ENCODE results near the gene NXPE3.

Gene NXPE3

DNA sequence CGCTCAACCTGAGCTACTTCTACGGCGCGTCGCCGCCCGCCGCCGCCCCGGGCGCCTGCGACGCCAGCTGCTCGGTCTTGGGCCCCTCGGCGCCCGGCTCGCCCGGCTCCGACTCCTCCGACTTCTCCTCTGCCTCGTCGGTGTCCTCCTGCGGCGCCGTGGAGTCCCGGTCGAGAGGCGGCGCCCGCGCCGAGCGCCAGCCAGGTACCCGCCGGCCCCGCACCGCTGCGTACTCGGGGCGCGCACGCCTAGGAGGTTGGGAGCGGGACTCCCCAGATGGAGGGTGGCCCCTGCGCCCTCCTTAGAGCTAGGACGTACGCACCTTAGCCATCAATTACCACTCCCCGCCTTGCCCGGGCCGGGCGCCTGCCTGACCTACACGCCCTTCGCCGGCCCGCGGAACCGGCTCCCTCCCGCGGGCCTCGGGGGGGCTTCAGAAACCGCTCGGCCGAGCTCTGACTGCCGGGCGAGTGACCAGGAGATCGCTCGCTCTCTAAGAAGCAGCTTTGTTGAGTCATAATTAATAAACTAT is 70.8 kb downstream of the NXPE3 start (continued):
- TF ChIP-seq, protein P1, sequence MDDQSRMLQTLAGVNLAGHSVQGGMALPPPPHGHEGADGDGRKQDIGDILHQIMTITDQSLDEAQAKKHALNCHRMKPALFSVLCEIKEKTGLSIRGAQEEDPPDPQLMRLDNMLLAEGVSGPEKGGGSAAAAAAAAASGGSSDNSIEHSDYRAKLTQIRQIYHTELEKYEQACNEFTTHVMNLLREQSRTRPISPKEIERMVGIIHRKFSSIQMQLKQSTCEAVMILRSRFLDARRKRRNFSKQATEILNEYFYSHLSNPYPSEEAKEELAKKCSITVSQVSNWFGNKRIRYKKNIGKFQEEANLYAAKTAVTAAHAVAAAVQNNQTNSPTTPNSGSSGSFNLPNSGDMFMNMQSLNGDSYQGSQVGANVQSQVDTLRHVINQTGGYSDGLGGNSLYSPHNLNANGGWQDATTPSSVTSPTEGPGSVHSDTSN (CRISPR knock-in tag; IDR thresholded peaks at IDR 0.05) = 0 out of 2 replicates have a peak, but pooled peaks have one; percentile 2
- TF ChIP-seq ZFP37 (tag by site-specific recombination; IDR thresholded peaks at IDR 0.05) = 0 out of 2 replicates have a peak, but pooled peaks have one; percentile 34
- TF ChIP-seq GLIS1 (tag by site-specific recombination; IDR thresholded peaks at IDR 0.05) = peak; percentile 6; the same call in 1 of the 2 replicates
- TF ChIP-seq, protein P2, sequence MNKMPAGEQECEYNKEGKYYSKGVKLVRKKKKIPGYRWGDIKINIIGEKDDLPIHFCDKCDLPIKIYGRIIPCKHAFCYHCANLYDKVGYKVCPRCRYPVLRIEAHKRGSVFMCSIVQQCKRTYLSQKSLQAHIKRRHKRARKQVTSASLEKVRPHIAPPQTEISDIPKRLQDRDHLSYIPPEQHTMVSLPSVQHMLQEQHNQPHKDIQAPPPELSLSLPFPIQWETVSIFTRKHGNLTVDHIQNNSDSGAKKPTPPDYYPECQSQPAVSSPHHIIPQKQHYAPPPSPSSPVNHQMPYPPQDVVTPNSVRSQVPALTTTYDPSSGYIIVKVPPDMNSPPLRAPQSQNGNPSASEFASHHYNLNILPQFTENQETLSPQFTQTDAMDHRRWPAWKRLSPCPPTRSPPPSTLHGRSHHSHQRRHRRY (tag by site-specific recombination; IDR thresholded peaks at IDR 0.05) = no peak
- TF ChIP-seq SALL2 (tag by site-specific recombination; IDR thresholded peaks at IDR 0.05; ENCODE audit: borderline replicate concordance) = no peak
- TF ChIP-seq, protein P3, sequence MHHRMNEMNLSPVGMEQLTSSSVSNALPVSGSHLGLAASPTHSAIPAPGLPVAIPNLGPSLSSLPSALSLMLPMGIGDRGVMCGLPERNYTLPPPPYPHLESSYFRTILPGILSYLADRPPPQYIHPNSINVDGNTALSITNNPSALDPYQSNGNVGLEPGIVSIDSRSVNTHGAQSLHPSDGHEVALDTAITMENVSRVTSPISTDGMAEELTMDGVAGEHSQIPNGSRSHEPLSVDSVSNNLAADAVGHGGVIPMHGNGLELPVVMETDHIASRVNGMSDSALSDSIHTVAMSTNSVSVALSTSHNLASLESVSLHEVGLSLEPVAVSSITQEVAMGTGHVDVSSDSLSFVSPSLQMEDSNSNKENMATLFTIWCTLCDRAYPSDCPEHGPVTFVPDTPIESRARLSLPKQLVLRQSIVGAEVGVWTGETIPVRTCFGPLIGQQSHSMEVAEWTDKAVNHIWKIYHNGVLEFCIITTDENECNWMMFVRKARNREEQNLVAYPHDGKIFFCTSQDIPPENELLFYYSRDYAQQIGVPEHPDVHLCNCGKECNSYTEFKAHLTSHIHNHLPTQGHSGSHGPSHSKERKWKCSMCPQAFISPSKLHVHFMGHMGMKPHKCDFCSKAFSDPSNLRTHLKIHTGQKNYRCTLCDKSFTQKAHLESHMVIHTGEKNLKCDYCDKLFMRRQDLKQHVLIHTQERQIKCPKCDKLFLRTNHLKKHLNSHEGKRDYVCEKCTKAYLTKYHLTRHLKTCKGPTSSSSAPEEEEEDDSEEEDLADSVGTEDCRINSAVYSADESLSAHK (tag by site-specific recombination; IDR thresholded peaks at IDR 0.05) = peak; percentile 74
- no peak for TF ChIP-seq ZNF560 (tag by site-specific recombination; IDR thresholded peaks at IDR 0.05; ENCODE audit: borderline replicate concordance)
- TF ChIP-seq KLF7 (tag by site-specific recombination; IDR thresholded peaks at IDR 0.05; ENCODE audit: borderline replicate concordance) = no peak
- TF ChIP-seq ZNF202 (tag by site-specific recombination; IDR thresholded peaks at IDR 0.05; ENCODE audit: borderline replicate concordance) = no peak
- peak; percentile 33; the same call in 1 of the 2 replicates for TF ChIP-seq ZBTB20 (tag by site-specific recombination; IDR thresholded peaks at IDR 0.05)
- peak; percentile 26; the same call in 1 of the 2 replicates for TF ChIP-seq KLF8 (tag by site-specific recombination; IDR thresholded peaks at IDR 0.05)
- TF ChIP-seq, protein P4, sequence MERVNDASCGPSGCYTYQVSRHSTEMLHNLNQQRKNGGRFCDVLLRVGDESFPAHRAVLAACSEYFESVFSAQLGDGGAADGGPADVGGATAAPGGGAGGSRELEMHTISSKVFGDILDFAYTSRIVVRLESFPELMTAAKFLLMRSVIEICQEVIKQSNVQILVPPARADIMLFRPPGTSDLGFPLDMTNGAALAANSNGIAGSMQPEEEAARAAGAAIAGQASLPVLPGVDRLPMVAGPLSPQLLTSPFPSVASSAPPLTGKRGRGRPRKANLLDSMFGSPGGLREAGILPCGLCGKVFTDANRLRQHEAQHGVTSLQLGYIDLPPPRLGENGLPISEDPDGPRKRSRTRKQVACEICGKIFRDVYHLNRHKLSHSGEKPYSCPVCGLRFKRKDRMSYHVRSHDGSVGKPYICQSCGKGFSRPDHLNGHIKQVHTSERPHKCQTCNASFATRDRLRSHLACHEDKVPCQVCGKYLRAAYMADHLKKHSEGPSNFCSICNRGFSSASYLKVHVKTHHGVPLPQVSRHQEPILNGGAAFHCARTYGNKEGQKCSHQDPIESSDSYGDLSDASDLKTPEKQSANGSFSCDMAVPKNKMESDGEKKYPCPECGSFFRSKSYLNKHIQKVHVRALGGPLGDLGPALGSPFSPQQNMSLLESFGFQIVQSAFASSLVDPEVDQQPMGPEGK (tag by site-specific recombination; IDR thresholded peaks at IDR 0.05) = 0 out of 2 replicates have a peak, but pooled peaks have one; percentile 13
- no peak for TF ChIP-seq ZNF248 (tag by site-specific recombination; IDR thresholded peaks at IDR 0.05)
- no peak; the same call in 1 of the 2 replicates for TF ChIP-seq ZBTB17 (tag by site-specific recombination; IDR thresholded peaks at IDR 0.05)
- TF ChIP-seq YY1 (tag by site-specific recombination; IDR thresholded peaks at IDR 0.05) = no peak
- no peak for TF ChIP-seq ZNF302 (tag by site-specific recombination; IDR thresholded peaks at IDR 0.05; ENCODE audit: low read depth)

DNA sequence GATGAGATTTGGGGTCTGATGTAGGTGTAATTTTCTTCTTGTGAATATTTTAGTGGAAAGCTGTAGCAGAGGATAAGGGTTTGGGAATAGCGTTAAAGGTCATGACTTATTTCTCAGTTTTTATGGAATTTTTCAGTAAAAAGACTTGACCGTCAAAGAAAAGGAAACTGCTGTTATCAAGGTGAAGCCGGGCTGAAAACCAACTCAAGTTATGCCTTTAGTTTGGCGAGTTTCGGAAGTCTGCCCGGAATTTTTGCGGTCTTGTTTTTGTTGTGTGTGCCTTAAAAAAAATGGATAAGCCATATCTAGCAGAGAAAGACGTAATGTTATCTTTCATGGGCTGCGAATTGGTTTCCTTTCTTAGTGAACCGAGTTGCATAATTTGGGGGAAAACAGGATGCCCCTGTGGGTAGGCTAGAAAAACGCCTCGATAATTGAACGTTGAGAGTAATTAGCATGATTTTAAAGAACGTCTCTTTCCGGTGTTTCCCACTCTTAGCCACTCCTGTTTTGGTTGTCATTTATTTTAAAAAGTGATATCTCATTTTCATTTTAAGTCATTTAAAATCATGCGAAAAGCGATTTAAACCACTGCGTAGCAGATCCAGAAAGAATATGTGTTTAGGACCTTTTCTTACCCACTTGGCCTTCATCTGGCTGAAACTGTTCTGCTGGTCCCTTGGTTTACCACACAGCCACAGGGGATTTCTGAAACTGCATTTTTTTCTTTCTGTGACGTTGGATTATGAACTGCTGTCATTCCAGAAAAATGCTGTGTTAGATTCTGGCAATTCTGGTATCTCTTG is 71.4 kb downstream of the NXPE3 start:
- peak overlapping the region; percentile 91 for H3K4me3 ChIP-seq (ENCODE audit: low read depth, low read length)
- no peaks in the 10 kb centered on the region for H3K4me1 ChIP-seq (ENCODE audit: control insufficient read depth, insufficient read depth, low read length)
- H3K27ac ChIP-seq (ENCODE audit: extremely low read depth, low read depth, low read length) = peak overlapping the region; percentile 89; the same call in 1 of the 2 replicates
- H3K9me3 ChIP-seq (ENCODE audit: control insufficient read depth, insufficient read depth, low read depth, low read length) = no peaks in the 10 kb centered on the region
- TF ChIP-seq ZNF121 (tag by site-specific recombination; IDR thresholded peaks at IDR 0.05) (no peak), ZNF335 (tag by site-specific recombination; conservative IDR thresholded peaks at IDR 0.05) (peak; percentile 54), SP7 (tag by site-specific recombination; IDR thresholded peaks at IDR 0.05) (peak; percentile 21; the same call in 1 of the 2 replicates)
- TF ChIP-seq, protein P5, sequence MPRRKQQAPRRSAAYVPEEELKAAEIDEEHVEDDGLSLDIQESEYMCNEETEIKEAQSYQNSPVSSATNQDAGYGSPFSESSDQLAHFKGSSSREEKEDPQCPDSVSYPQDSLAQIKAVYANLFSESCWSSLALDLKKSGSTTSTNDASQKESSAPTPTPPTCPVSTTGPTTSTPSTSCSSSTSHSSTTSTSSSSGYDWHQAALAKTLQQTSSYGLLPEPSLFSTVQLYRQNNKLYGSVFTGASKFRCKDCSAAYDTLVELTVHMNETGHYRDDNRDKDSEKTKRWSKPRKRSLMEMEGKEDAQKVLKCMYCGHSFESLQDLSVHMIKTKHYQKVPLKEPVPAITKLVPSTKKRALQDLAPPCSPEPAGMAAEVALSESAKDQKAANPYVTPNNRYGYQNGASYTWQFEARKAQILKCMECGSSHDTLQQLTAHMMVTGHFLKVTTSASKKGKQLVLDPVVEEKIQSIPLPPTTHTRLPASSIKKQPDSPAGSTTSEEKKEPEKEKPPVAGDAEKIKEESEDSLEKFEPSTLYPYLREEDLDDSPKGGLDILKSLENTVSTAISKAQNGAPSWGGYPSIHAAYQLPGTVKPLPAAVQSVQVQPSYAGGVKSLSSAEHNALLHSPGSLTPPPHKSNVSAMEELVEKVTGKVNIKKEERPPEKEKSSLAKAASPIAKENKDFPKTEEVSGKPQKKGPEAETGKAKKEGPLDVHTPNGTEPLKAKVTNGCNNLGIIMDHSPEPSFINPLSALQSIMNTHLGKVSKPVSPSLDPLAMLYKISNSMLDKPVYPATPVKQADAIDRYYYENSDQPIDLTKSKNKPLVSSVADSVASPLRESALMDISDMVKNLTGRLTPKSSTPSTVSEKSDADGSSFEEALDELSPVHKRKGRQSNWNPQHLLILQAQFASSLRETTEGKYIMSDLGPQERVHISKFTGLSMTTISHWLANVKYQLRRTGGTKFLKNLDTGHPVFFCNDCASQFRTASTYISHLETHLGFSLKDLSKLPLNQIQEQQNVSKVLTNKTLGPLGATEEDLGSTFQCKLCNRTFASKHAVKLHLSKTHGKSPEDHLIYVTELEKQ (tag by site-specific recombination; IDR thresholded peaks at IDR 0.05; ENCODE audit: borderline replicate concordance) = no peak
- ChIA-PET POLR2A (interaction anchor here (0.5 to 1.8 kb wide), 7 partner anchors 13 to 795 kb away, joined by 3 to 14 read pairs (median 4); no protein-coding TSS in a partner anchor), CTCF (interaction anchor here (0.6 to 1.5 kb wide), 3 partner anchors 36 to 372 kb away, joined by 3 to 4 read pairs (median 3); no protein-coding TSS in a partner anchor)
- peaks cover 13 to 39% of the 10 kb centered on the region in 2 experiments for H3K36me3 ChIP-seq (ENCODE audit: control insufficient read depth in 2 of 2, insufficient read depth in 1 of 2, low read length in 2 of 2)
